ENCODE measurements around the gene PIP5K1C.

PIP5K1C gene

DNA sequence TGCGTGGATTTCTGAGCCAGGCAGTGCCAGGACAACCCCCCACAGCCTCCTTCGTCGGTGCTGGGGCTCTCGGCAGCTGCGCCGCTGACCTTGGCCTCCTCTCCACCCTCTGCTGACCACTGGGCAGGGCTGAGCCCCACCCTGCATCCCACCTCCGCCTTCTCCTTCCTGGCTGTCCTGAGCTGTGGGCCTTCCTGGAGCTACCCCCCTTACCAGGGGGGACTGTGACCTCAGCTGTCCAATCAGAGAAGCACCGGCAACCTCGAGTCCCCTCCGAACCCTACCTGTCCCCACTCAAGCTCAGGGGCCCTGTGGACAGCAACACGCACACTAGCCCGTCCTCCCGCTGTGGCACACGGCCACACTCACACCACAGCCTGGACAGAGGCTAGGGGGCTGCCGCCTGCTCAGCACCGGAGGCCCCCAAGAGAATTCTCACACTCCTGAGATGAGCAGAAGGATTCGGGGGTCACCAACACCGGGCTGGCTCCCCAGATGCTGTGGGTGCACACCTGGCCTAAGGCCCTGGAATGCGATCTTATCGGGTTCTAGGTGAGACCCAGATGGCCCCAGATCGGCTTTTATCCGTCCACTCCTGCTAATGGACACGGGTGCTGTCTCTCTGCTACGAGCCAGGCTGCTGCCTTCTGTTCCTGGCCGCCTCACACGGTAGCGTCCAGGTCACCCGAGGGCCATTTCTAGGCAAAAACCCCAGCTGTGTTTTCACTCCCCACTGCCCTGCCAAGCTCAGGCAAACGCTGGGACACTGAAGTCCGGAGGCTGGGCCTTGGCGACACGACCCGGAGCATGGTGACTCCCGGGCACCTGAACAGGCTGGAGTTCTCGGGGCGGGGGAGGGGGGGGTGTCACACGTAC lies 41.2 kb downstream of the PIP5K1C start:
- TF ChIP-seq, protein P1, sequence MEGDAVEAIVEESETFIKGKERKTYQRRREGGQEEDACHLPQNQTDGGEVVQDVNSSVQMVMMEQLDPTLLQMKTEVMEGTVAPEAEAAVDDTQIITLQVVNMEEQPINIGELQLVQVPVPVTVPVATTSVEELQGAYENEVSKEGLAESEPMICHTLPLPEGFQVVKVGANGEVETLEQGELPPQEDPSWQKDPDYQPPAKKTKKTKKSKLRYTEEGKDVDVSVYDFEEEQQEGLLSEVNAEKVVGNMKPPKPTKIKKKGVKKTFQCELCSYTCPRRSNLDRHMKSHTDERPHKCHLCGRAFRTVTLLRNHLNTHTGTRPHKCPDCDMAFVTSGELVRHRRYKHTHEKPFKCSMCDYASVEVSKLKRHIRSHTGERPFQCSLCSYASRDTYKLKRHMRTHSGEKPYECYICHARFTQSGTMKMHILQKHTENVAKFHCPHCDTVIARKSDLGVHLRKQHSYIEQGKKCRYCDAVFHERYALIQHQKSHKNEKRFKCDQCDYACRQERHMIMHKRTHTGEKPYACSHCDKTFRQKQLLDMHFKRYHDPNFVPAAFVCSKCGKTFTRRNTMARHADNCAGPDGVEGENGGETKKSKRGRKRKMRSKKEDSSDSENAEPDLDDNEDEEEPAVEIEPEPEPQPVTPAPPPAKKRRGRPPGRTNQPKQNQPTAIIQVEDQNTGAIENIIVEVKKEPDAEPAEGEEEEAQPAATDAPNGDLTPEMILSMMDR (conservative IDR thresholded peaks at IDR 0.05), result no peak
- H3K27ac ChIP-seq, result no peak overlapping the region

DNA sequence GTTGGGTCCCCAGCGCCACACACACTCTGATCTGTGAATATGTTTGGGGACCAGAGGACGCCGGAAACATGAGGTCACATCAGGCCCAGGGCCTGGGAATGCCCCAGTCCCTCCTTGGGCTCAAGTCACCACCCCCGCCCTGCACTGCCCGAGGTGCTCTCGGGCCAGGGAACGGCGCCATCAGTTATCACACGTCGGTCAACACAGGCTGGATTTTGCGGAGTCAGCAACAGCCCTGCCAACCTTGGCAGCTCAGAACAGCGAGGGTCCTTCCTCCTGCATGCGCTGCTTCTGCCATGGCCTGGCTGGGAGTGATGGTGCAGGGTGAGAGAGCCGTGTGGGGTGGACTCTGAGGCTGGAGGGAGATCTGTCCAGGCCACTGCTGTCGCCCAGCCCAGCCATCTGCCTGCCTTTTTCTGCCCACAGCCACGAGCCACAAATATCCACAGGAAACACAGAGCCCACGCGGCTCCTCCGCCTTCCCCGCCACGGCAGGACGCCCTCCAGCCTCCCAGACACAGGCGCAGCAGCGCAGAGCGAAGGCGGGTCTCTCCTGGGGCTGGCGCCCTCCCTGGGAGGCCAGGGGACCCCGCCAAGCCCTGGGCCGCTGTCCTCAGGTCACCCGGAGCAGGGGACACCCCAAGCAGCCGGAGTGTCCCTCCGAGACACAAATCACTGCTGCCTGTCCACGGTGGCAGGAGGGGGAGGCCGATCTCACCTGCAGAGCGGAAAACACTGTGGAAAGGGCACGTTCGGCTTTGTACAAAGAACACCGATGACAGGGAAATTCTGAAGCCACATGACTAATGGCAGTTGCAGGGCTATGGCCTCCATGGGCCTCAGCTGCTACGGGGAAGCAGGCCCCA lies 42.0 kb downstream of the PIP5K1C start:
- TF ChIP-seq, protein P1 (conservative IDR thresholded peaks at IDR 0.05), result no peak
- no peak overlapping the region for H3K27ac ChIP-seq

DNA sequence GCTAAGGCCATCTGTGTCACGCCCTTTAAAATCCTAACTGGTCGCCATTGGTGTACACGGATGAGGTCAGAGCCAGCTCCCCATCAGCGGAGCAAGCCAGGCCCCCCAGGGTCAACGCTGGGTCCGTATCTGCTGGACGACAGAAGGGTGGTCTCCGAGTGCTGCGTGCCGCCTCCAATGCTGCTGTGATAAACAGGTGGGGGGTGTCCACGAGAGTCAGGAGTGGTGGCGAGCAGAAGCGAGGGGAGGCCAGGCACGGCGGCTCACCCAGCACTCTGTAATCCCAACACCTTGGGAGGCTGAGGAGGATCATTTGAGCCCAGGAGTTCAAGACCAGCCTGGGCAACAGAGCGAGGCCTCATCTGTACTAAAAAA lies 42.9 kb downstream of the PIP5K1C start:
- TF ChIP-seq, protein P1 (conservative IDR thresholded peaks at IDR 0.05), result no peak
- H3K27ac ChIP-seq, result no peak overlapping the region

DNA sequence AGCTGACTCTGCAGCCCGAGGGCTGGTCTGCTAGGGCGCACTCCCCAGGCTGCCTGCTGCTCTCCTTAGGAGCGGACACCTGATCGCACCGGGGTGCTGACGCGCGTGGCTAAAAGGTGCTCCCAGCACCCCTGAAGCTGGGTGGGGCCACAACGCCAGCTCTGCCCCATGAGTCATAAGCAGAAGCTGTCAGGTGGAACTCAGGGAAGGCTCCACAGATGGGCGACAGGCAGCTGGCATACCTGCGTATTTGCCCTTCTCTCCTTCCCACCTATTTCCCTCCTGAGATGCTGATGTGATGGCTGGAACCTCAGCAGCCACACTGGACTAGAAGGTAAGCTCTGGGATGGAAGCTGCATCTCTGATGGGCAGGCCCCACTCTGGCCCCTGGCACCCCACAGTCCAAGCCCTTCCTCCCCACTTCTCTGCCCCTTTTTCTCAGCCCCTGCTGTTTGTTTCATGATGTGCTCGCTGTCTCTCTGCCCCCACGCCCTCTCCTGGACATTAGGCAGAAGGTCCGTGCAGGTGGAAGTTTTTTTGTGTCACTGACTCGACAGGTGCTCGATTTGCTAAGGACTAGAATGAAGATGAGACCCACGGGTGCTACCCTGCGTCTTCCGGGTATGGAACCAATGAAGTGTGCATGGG lies 43.4 kb downstream of the PIP5K1C start:
- TF ChIP-seq, protein P1 (conservative IDR thresholded peaks at IDR 0.05), result no peak
- no peak overlapping the region for H3K27ac ChIP-seq

DNA sequence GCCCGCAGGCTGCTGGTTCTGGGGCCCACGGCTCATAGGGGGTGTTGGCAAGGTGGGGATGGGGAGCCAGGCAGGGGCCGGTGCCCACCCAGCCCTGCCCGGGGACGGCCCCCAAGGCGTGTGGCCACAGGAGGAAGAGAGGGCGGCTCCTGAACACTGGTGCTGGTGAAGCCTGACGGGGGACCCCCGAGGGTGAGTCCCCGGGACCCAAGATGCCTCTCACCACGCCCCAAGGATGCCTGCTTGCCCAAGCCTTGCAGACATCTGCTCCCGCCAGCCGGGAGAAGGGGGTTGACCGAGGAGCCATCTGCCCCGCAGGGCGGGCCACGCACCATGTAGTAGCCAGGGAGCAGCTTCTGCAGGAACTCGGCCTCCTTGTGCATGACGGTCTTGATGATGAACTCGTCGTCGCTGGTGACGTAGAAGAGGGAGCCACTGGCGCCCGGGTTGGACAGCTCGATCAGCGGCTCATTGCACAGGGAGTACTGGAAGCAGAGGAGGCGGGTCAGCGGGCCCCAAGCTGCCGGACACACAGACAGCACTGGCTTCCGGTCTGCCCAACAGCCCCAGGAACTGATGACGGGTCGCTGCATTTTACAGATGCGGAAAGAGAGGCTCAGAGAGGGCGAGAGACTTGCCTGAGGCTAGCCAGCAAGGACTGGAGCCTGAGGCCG lies 44.1 kb downstream of the PIP5K1C start:
- no peak overlapping the region for H3K27ac ChIP-seq
- TF ChIP-seq, protein P1 (conservative IDR thresholded peaks at IDR 0.05), result no peak

DNA sequence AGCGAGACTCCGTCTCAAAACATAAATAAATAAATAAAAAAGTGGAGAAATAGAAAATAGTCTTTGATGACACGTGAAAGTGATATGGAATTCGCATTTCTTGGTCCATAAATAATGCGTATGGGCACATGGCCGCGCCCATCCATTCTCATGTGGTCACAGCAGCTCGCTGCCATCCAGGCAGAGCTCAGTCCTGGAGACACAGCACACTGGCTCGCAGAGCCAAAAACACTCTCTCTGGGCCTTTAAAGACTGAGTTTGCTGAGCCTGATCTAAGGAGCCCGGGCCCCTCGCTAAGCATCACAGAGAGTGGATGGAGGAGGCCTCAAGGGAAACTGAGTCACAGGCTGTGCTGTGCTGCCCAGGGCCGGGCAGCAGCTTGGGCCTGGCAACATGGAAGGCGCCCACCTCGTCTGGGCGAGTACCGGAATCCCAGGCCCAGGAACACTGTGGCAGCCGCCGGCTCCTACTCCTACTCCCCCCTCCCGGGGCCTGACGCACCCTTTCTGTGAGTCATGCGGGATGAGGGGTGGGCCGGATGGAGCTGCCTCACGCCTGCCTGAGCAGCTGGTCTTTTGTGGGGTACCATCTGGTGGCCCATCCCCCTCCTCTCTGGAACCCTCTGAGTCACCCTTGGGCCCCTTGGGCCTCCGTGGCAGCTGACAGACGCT lies 44.7 kb downstream of the PIP5K1C start:
- TF ChIP-seq, protein P1 (conservative IDR thresholded peaks at IDR 0.05), result no peak
- no peak overlapping the region for H3K27ac ChIP-seq

Data from VCaP (cell line).